Upper lobe of left lung (tissue), 6 donors: Measurements from ENCODE around the gene NME4. TPM values are rescaled to one million over a fixed set of nuclear protein-coding genes. Genes with fewer than 3 reads are reported as not detected.
A peak's percentile ranks its signal among the peaks of the same experiment; 100 is the strongest.

Experiments used
- ATAC-seq, 2 donors: fragments of 200-7000 bp; cut with Tn5 transposase; one replicate each; pipeline ENCODE4 v1.9.1; 2022; ENCODE audit warnings: mild to moderate bottlenecking in 2 of 2, moderate library complexity in 2 of 2; ENCODE audit not compliant: low FRiP score in 2 of 2
- DNase-seq, 2 donors: peaks; one replicate each; pipeline ENCODE4 v3.0.0-alpha.2; 2019 to 2020
- H3K27ac ChIP-seq, 4 donors: fragments of 200-600 bp; sonication (generic); one replicate each; pipeline ENCODE4 v1.5.1; 2016 to 2019
- H3K27me3 ChIP-seq, 4 donors: fragments of 200-600 bp; sonication (generic); one replicate each; pipeline ENCODE4 v1.5.1; 2017 to 2019
- H3K36me3 ChIP-seq, 4 donors: fragments of 200-600 bp; sonication (generic); one replicate each; pipeline ENCODE4 v1.5.1; 2016 to 2019
- H3K4me1 ChIP-seq, 4 donors: fragments of 200-600 bp; sonication (generic); one replicate each; pipeline ENCODE4 v1.5.1; 2018 to 2019
- H3K4me3 ChIP-seq, 4 donors: fragments of 200-600 bp; sonication (generic); one replicate each; pipeline ENCODE4 v1.5.1; 2017 to 2019; ENCODE audit warnings: mild to moderate bottlenecking in 2 of 4, moderate library complexity in 1 of 4
- H3K9me3 ChIP-seq, 4 donors: fragments of 200-600 bp; sonication (generic); one replicate each; pipeline ENCODE4 v1.5.1; 2018 to 2019
- EP300 ChIP-seq, 4 donors: sonication (generic); formaldehyde crosslinking; IDR thresholded peaks; one replicate each; pipeline ENCODE4 v1.5.1; 2017; ENCODE audit warnings: antibody characterized with exemption in 4 of 4, control low read depth in 2 of 4
- POLR2A ChIP-seq, 4 donors: fragments of 450-650 bp; IDR thresholded peaks; one replicate each; pipeline ENCODE4 v1.5.1; 2016 to 2017; ENCODE audit warnings: antibody characterized with exemption in 4 of 4, mild to moderate bottlenecking in 2 of 4
- POLR2AphosphoS5 ChIP-seq, 2 donors: sonication (generic); formaldehyde crosslinking; IDR thresholded peaks; one replicate each; pipeline ENCODE4 v1.5.1; 2017; ENCODE audit warnings: antibody characterized with exemption in 2 of 2
- WGBS, 2 donors: methylation state at CpG; one replicate each; pipeline ENCODE4 v1.1.5; 2017 to 2018; 5-methylcytosine and 5-hydroxymethylcytosine counted together
- total RNA-seq, 6 donors: library from RNA; depleted of rRNA in 4 of 6; stranded (reverse); fragments of >200 nt in 4 of 6; gene quantifications; one replicate each; pipeline versions ENCODE4 v1.1.0 to v1.2.1, GENCODE V29; 2016 to 2021
- TF ChIP-seq, protein P1 (sequence below), 6 experiments: fragments of 450-650 bp in 4 of 6; fragments of 200-600 bp in 2 of 6; sonication (generic) in 2 of 6; IDR thresholded peaks; one replicate each; pipeline ENCODE4 v1.5.1; 2016 to 2019; ENCODE audit warnings: antibody characterized with exemption in 6 of 6
- donor health status: DM: no; HTN: no; CAD: no; lungs with moderate emphysema.
- donor health status: DM: no; HTN: yes; CAD: no; lungs with severe emphysema.

NME4 gene
- total RNA-seq, 6 donors from 2014 or later, result 22.1 to 57.6 (median 41.8) TPM

DNA sequence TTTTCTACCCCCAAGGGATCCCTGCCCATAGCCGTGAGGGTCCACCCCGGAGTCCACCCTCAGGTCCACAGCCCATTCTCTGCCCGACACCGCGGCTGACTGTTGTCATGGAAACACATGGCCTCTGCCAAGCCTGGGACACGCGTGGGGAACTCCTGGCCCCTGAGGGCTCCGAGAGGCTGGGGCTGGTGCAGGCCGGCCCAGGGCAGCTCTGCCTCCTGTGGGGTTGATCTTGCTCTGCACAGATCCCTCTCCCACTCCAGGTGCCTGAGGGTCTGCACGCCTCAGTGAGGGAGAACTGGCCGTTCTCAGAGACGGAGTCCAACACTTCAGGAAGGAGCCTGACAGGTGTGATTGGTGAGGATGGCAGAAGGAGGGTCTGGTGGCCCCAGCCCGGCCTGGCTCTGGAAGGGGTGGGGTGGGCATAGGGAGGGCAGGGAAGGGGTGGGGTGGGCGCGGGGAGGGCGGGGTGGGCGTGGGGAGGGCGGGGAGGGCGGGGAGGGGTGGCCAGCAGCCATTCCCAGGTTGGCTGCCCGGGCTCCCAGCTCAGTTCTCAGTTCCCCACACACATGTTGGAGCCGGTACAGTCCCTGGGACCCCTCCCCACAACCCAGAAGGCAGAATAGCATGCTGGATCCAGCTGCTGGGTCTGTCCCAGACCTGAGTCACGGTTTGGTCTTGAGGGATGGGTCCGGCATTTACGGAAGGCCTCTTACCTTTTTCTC is 33.1 kb upstream of the NME4 start:
- WGBS, 2 donors, result 22 to 49% methylated on average over 10 to 18 of the region's 24 CpGs
- Histone ChIP-seq H3K4me1 (peaks cover 0 to 6% (median 3%) of the 10 kb centered on the region in 4 donors), H3K4me3 (no peak overlapping the region), H3K36me3 (peaks cover 11 to 30% (median 25%) of the 10 kb centered on the region in 4 donors), H3K27me3 (no peaks in the 10 kb centered on the region), H3K9me3 (no peaks in the 10 kb centered on the region), H3K27ac (no peak overlapping the region)
- peak in 1 of 2 donors; percentile 62 for DNase-seq
- no peak for ATAC-seq
- TF ChIP-seq, protein P1, sequence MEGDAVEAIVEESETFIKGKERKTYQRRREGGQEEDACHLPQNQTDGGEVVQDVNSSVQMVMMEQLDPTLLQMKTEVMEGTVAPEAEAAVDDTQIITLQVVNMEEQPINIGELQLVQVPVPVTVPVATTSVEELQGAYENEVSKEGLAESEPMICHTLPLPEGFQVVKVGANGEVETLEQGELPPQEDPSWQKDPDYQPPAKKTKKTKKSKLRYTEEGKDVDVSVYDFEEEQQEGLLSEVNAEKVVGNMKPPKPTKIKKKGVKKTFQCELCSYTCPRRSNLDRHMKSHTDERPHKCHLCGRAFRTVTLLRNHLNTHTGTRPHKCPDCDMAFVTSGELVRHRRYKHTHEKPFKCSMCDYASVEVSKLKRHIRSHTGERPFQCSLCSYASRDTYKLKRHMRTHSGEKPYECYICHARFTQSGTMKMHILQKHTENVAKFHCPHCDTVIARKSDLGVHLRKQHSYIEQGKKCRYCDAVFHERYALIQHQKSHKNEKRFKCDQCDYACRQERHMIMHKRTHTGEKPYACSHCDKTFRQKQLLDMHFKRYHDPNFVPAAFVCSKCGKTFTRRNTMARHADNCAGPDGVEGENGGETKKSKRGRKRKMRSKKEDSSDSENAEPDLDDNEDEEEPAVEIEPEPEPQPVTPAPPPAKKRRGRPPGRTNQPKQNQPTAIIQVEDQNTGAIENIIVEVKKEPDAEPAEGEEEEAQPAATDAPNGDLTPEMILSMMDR (IDR thresholded peaks at IDR 0.05), result no peak
- no peak for TF ChIP-seq POLR2A (IDR thresholded peaks at IDR 0.05)
- TF ChIP-seq EP300 (IDR thresholded peaks at IDR 0.05), result no peak
- no peak for TF ChIP-seq POLR2AphosphoS5 (IDR thresholded peaks at IDR 0.05)

DNA sequence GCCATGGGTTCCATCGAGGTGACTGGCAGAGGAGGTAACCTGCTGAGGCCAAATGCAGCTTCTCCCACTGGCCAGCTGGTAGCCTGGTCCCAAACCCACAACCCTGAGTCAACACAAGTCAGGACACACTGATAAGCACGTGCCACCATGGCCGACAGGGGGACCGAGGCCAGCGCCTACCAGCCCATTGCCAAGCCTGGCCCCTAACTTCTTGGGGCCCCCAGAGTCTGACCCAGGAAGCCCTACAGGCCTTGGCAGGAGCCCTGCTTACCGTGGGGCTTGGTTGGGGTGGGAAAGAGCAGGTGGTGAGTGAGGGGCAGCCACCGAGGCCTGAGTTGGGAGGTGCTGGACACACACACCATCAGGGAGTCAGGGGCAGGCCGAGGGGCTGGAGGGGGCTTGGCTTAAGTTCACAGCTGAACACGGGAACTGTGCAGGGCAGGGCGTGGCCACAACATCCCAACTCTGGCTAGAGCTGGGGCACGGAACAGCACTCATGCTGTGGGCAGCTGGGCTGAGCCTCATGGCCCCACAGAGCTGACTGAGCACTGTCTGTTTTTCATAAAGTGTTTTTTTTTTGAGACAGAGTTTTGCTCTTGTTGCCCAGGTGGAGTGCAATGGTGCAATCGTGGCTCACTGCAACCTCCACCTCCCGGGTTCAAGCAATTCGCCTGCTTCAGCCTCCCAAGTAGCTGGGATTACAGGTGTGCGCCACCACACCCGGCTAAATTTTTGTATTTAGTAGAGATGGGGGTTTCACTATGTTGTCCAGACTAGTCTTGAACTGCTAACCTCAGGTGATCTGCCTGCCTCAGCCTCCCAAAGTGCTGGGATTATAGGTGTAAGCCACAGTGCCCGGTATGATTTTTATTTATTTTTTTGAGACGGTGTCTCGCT is 32.2 kb upstream of the NME4 start:
- TF ChIP-seq, protein P1 (IDR thresholded peaks at IDR 0.05), result no peak
- TF ChIP-seq POLR2AphosphoS5 (IDR thresholded peaks at IDR 0.05) (no peak), EP300 (IDR thresholded peaks at IDR 0.05) (no peak), POLR2A (IDR thresholded peaks at IDR 0.05) (no peak)
- peaks cover 3 to 15% (median 10%) of the 10 kb centered on the region in 4 donors for H3K4me1 ChIP-seq
- H3K36me3 ChIP-seq, result peaks cover 11 to 32% (median 27%) of the 10 kb centered on the region in 4 donors
- H3K9me3 ChIP-seq, result no peaks in the 10 kb centered on the region
- DNase-seq (peak in 1 of 2 donors; percentile 65), ATAC-seq (no peak)
- H3K27me3 ChIP-seq, result no peaks in the 10 kb centered on the region
- H3K4me3 ChIP-seq, result no peak overlapping the region
- no peak overlapping the region for H3K27ac ChIP-seq
- 63 to 79% methylated on average over 13 to 16 of the region's 19 CpGs for WGBS, 2 donors

DNA sequence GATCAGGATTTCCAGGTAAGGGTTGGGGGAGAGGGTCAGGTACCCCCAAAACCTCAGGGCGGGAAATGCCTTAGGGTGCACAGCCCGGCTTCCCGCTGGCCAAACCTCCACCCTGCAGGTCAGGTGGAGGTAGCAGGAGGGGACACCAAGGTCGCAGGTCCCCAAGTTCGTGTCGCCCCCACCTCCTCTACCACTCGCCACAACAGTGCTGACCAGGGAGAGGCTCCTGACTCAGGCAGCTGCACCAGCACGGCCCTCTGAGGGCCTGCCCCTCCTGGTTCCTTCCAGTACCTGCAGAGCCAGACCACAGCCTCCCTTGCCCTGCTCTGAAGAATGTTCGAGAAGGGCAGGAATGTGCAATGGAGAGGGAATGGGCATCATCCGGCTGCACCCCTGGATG is 30.5 kb upstream of the NME4 start:
- Histone ChIP-seq H3K27ac (no peak overlapping the region), H3K4me1 (peaks cover 11 to 27% (median 21%) of the 10 kb centered on the region in 4 donors), H3K27me3 (no peaks in the 10 kb centered on the region), H3K36me3 (peaks cover 11 to 34% (median 28%) of the 10 kb centered on the region in 4 donors), H3K4me3 (no peak overlapping the region), H3K9me3 (no peaks in the 10 kb centered on the region)
- WGBS, 2 donors, result 87 to 95% methylated on average over 10 of the region's 10 CpGs
- DNase-seq (no peak), ATAC-seq (no peak)
- TF ChIP-seq, protein P1 (IDR thresholded peaks at IDR 0.05), result no peak
- TF ChIP-seq POLR2AphosphoS5 (IDR thresholded peaks at IDR 0.05), result no peak
- no peak for TF ChIP-seq POLR2A (IDR thresholded peaks at IDR 0.05)
- no peak for TF ChIP-seq EP300 (IDR thresholded peaks at IDR 0.05)

DNA sequence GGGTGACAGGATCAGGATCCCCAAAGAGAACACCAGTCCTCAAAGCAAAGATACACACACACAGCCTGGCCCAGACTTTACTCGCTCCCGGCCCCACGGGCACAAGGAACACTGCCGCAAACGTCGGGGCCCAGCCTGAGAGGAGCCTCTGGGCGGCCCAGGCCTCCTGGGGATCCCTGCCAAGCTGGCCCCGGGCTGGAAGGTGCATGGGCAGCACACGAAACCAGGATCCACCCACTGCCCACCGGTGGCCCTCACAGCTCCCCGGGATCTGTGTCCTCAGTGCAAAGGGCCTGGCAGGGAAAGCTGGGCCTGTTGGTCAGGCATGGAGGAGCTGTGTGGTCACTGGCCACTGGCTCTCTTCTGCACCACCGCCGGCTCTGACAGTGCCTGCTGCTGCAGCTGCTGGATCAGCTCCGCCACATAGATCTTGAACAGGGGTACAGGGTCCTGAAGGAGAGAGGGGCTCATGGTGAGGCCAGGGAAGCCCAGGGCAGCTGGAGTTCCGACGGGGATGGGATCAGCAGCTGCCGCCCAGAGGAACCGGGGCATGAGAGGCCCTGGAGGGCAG is 29.6 kb upstream of the NME4 start:
- no peak for DNase-seq
- no peaks in the 10 kb centered on the region for H3K27me3 ChIP-seq
- no peak overlapping the region for H3K27ac ChIP-seq
- H3K4me1 ChIP-seq, result peaks cover 11 to 24% (median 18%) of the 10 kb centered on the region in 4 donors
- H3K9me3 ChIP-seq, result no peaks in the 10 kb centered on the region
- H3K4me3 ChIP-seq, result no peak overlapping the region
- ATAC-seq, result no peak
- H3K36me3 ChIP-seq, result peaks cover 11 to 43% (median 33%) of the 10 kb centered on the region in 4 donors
- TF ChIP-seq EP300 (IDR thresholded peaks at IDR 0.05) (no peak), POLR2A (IDR thresholded peaks at IDR 0.05) (no peak), POLR2AphosphoS5 (IDR thresholded peaks at IDR 0.05) (no peak)
- TF ChIP-seq, protein P1 (IDR thresholded peaks at IDR 0.05), result no peak
- 94 to 95% methylated on average over 10 to 11 of the region's 18 CpGs for WGBS, 2 donors
